OCI-LY7 (cell line): ENCODE results near the gene ZNF200. TPM values are rescaled to one million over a fixed set of nuclear protein-coding genes. Genes with fewer than 3 reads are reported as not detected.
"Not testable (repeated sequence)": the region's sequence is repeated elsewhere in the genome, so short reads cannot be mapped to it uniquely, and the experiment has no call there.

Source experiments
- BruUV-seq: library from RNA; stranded (reverse); fragments of 400-500 nt; replicated peaks from 2 replicates; lab custom pipeline; 2021; lab: Mats Ljungman, UMichigan
- CTCF ChIA-PET: fragments of 300-600 bp; sonication (Branson Sonifier 250); formaldehyde crosslinking; loops from one replicate; lab custom pipeline; 2022; ENCODE audit warnings: antibody characterized with exemption; ENCODE audit not compliant: unreplicated experiment; lab: Charles Lee
- POLR2A ChIA-PET: fragments of 300-600 bp; sonication (Branson Sonifier 250); formaldehyde crosslinking; loops from one replicate; lab custom pipeline; 2022; ENCODE audit warnings: antibody characterized with exemption; lab: Charles Lee
- DNase-seq: peaks from one replicate; pipeline ENCODE4 v3.0.0-alpha.2; 2015; ENCODE audit warnings: low spot score
- H2AFZ ChIP-seq: fragments of 200-600 bp; sonication (generic), shearing (Covaris generic); 2 replicates; pipeline ENCODE4 v1.6.1; 2014; ENCODE audit warnings: mild to moderate bottlenecking, antibody characterized with exemption, low read length, moderate library complexity
- H3K27ac ChIP-seq: fragments of 200-600 bp; sonication (generic); 2 replicates; pipeline ENCODE4 v1.5.1; 2014; ENCODE audit warnings: mixed run types, low read depth, mild to moderate bottlenecking, moderate library complexity, low read length, inconsistent platforms; ENCODE audit not compliant: poor library complexity, severe bottlenecking
- H3K36me3 ChIP-seq: fragments of 200-600 bp; sonication (generic); 2 replicates; pipeline ENCODE4 v1.6.1; 2014; ENCODE audit warnings: mild to moderate bottlenecking, antibody characterized with exemption, low read length, moderate library complexity, mixed read lengths; ENCODE audit not compliant: insufficient read depth
- H3K4me1 ChIP-seq: fragments of 200-600 bp; sonication (generic); 2 replicates; pipeline ENCODE4 v1.5.1; 2014; ENCODE audit warnings: mild to moderate bottlenecking, low read length; ENCODE audit not compliant: insufficient read depth, poor library complexity, severe bottlenecking
- H3K4me2 ChIP-seq: fragments of 200-600 bp; sonication (generic); 2 replicates; pipeline ENCODE4 v1.6.1; 2014; ENCODE audit warnings: mild to moderate bottlenecking, low read length
- H3K4me3 ChIP-seq: fragments of 200-600 bp; sonication (generic); 2 replicates; pipeline ENCODE4 v1.5.1; 2014; ENCODE audit warnings: mild to moderate bottlenecking, low read depth, low read length; ENCODE audit not compliant: poor library complexity, severe bottlenecking
- H3K79me2 ChIP-seq: fragments of 200-600 bp; sonication (generic); 2 replicates; pipeline ENCODE4 v1.6.1; 2016; ENCODE audit warnings: low read depth, mild to moderate bottlenecking, low read length, moderate library complexity, mixed read lengths; ENCODE audit not compliant: insufficient read depth
- H3K9me2 ChIP-seq: fragments of 200-600 bp; sonication (generic); 2 replicates; pipeline ENCODE4 v1.6.1; 2016; ENCODE audit warnings: mild to moderate bottlenecking, low read length, mixed read lengths; ENCODE audit not compliant: insufficient read depth
- H3K9me3 ChIP-seq: fragments of 200-600 bp; sonication (generic); 2 replicates; pipeline ENCODE4 v1.6.1; 2014; ENCODE audit warnings: mild to moderate bottlenecking, mixed run types, low read length, mixed read lengths
- H4K20me1 ChIP-seq: fragments of 200-600 bp; sonication (generic); 2 replicates; pipeline ENCODE4 v1.6.1; 2014; ENCODE audit warnings: mild to moderate bottlenecking, antibody characterized with exemption, low read length, moderate library complexity, mixed read lengths; ENCODE audit not compliant: insufficient read depth
- EZH2phosphoT487 ChIP-seq: fragments of 200-600 bp; sonication (generic); IDR thresholded peaks from 2 replicates; pipeline ENCODE4 v1.6.1; 2018; ENCODE audit warnings: low read depth, borderline replicate concordance, mild to moderate bottlenecking, mixed run types, antibody characterized with exemption, low read length, moderate library complexity, mixed read lengths
- intact Hi-C: fragments of 100-400 bp; cut with micrococcal nuclease; formaldehyde crosslinking; loops from one replicate; pipeline ENCODE4 v1.10.0; 2022; ENCODE audit not compliant: unreplicated experiment
- total RNA-seq, 2 experiments: library from RNA; depleted of rRNA in 1 of 2; stranded (reverse); fragments of >200 nt in 1 of 2; shearing (Covaris generic) in 1 of 2; gene quantifications; 2 replicates each; pipeline ENCODE4 v1.2.3, GENCODE V29; 2014 to 2022
- TF ChIP-seq, protein P1 (sequence below): fragments of 200-600 bp; sonication (generic); conservative IDR thresholded peaks from 2 replicates; pipeline ENCODE4 v1.5.1; 2014; ENCODE audit warnings: mild to moderate bottlenecking, antibody characterized with exemption, low read length, moderate library complexity, mixed read lengths

The ZNF200 gene
- total RNA-seq, 2 experiments from 2014 or later: 13.9 to 19.8 TPM

DNA sequence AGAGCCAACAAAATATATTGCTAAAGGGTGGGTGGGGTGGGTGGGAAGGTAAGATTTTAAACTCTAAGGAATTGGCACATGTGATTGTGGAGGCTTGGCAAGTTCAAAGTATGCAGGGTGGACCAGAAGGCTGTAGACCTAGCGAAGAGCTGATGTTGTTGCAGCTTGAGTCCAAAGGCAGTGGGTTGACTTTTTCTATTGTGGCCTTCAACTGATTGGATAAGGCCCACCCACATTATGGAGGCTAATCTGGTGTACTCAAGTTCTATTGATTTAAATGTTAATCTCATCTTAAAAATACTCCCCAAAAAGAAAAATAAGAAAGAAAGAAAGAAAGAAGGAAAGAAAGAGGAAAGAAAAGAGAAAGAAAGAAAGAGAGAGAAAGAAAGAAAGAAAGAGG, 22.4 kb downstream of the ZNF200 start:
- POLR2A ChIA-PET: no interaction called here
- Histone ChIP-seq H3K9me2 (no peaks in the 10 kb centered on the region), H3K4me1 (peaks cover 31% of the 10 kb centered on the region), H3K4me3 (no peak overlapping the region), H3K9me3 (0 out of 2 replicates have a peak, but pooled peaks cover 2% of the 10 kb centered on the region), H2AFZ (no peak overlapping the region), H3K4me2 (no peak overlapping the region), H3K27ac (no peak overlapping the region), H4K20me1 (no peaks in the 10 kb centered on the region), H3K36me3 (no peaks in the 10 kb centered on the region), H3K79me2 (no peaks in the 10 kb centered on the region)
- intact Hi-C loops: no loop called here
- CTCF ChIA-PET: no interaction called here
- TF ChIP-seq, protein P1, sequence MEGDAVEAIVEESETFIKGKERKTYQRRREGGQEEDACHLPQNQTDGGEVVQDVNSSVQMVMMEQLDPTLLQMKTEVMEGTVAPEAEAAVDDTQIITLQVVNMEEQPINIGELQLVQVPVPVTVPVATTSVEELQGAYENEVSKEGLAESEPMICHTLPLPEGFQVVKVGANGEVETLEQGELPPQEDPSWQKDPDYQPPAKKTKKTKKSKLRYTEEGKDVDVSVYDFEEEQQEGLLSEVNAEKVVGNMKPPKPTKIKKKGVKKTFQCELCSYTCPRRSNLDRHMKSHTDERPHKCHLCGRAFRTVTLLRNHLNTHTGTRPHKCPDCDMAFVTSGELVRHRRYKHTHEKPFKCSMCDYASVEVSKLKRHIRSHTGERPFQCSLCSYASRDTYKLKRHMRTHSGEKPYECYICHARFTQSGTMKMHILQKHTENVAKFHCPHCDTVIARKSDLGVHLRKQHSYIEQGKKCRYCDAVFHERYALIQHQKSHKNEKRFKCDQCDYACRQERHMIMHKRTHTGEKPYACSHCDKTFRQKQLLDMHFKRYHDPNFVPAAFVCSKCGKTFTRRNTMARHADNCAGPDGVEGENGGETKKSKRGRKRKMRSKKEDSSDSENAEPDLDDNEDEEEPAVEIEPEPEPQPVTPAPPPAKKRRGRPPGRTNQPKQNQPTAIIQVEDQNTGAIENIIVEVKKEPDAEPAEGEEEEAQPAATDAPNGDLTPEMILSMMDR: no peak
- TF ChIP-seq EZH2phosphoT487: no peak
- no peak for DNase-seq
- BruUV-seq: no TSS peak

DNA sequence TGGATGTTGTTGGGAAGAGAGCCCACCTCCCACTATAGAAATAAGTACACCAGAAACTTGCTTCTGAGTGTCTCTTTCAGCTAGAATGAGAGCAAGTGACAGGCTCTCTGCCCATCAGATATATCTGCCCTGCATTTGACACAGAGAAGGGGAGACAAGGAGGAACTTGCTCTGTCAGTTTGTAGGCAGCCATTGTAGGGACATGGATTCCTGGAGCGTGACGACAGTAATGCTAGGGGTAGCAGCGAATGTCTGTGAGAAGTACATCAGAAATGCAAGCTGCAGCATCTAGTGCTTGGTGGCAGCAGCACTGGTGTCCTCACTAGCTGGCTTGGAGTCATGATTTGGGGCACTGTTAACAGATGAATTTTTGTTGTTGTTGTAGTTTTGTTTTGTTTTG, 23.0 kb downstream of the ZNF200 start:
- H4K20me1 ChIP-seq: no peaks in the 10 kb centered on the region
- DNase-seq: no peak
- H3K9me2 ChIP-seq: no peaks in the 10 kb centered on the region
- no peaks in the 10 kb centered on the region for H3K36me3 ChIP-seq
- H3K27ac ChIP-seq: no peak overlapping the region
- intact Hi-C loops: no loop called here
- no TSS peak for BruUV-seq
- TF ChIP-seq EZH2phosphoT487: no peak
- TF ChIP-seq, protein P1: no peak
- H3K4me2 ChIP-seq: no peak overlapping the region
- H3K9me3 ChIP-seq: 0 out of 2 replicates have a peak, but pooled peaks cover 5% of the 10 kb centered on the region
- ChIA-PET POLR2A (no interaction called here), CTCF (no interaction called here)
- H3K4me3 ChIP-seq: no peak overlapping the region
- H3K4me1 ChIP-seq: peaks cover 30% of the 10 kb centered on the region
- no peaks in the 10 kb centered on the region for H3K79me2 ChIP-seq
- H2AFZ ChIP-seq: no peak overlapping the region

DNA sequence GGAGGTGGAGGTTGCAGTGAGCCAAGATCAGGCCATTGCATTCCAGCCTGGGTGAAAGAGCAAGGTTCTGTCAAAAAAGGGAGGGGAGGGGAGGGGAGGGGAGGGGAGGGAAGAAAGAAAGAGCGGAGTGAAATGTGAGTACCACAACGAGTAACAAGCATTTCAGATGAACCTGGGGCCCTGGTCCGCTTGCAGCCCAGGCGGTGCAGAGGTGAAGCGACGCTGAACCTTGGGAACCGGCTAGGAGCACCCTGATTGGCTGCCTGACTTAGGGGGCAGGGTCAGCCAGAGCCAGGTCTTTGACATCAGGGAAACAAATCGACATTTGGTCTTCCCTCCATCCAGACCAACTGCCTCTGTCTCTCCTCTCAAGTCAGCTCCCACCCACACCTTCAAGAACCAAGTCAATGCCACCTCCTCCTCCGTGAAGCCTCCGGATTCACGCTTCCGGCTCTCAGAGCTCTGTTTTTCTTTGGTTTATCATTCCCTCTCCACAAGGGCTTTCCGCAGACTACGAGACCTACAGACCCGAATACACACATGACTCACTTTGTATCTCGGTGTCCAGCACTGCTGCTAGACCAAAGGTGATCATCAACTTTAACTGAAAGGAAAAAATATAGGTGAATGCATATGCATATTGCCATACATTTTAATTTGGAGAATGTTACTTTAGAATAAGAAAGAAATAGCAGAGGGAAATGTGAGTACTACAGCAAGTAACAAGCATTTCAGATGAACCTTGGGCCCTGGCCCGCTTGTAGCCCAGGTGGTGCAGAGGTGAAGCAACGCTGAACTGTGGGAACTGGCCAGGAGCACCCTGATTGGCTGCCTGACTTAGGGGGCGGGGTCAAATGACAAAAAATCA, 27.6 kb downstream of the ZNF200 start:
- Histone ChIP-seq H3K4me3 (no peak overlapping the region), H3K27ac (no peak overlapping the region), H3K9me3 (peaks cover 20% of the 10 kb centered on the region; the same call in 1 of the 2 replicates), H3K4me1 (no peaks in the 10 kb centered on the region), H3K36me3 (no peaks in the 10 kb centered on the region), H3K9me2 (no peaks in the 10 kb centered on the region), H3K79me2 (no peaks in the 10 kb centered on the region), H2AFZ (no peak overlapping the region), H3K4me2 (no peak overlapping the region), H4K20me1 (no peaks in the 10 kb centered on the region)
- ChIA-PET CTCF (no interaction called here), POLR2A (interaction anchor here (0.5 to 0.7 kb wide), 2 partner anchors 232 to 236 kb away, joined by 3 read pairs; partner anchors contain the start of genes NAA60 and ZNF597)
- no peak for TF ChIP-seq EZH2phosphoT487
- TF ChIP-seq, protein P1: no peak
- DNase-seq: no peak
- intact Hi-C loops: no loop called here
- no TSS peak for BruUV-seq

DNA sequence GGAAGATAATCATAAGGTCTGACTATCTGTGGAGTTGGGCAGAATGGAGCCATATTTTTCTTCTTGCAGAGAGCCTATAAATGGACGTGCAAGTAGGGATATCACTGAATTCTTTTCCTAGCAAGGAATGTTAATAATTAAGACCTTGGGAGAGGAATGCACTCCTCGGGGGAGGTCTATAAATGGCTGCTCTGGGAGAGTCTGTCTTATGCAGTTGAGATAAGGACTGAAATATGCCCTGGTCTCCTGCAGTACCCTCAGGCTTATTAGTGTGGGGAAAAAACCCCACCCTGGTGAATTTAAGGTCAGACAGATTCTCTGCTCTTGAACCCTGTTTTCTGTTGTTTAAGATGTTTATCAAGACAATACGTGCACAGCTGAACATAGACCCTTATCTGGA, 29.0 kb downstream of the ZNF200 start:
- H3K4me3 ChIP-seq, H3K4me1 ChIP-seq, intact Hi-C loops, H3K27ac ChIP-seq, H4K20me1 ChIP-seq, H3K36me3 ChIP-seq, H3K4me2 ChIP-seq, CTCF ChIA-PET, H3K9me2 ChIP-seq, H3K79me2 ChIP-seq, H2AFZ ChIP-seq, BruUV-seq: not testable (repeated sequence)
- peaks cover 20% of the 10 kb centered on the region; the same call in 1 of the 2 replicates for H3K9me3 ChIP-seq
- DNase-seq: peak; percentile 51
- POLR2A ChIA-PET: interaction anchor here (0.6 kb wide), 1 partner anchor 11 kb away, joined by 4 read pairs; no protein-coding TSS in a partner anchor
